CD4-positive, alpha-beta T cell (primary cell): ENCODE measurements around the gene WASF1. TPM values are rescaled to one million over a fixed set of nuclear protein-coding genes. Genes with fewer than 3 reads are reported as not detected.

Experiments
- ATAC-seq: fragments of 200-7000 bp; cut with Tn5 transposase; one replicate; pipeline ENCODE4 v1.10.0; 2022; ENCODE audit warnings: mild to moderate bottlenecking; ENCODE audit not compliant: poor library complexity
- CTCF ChIA-PET: fragments of 350-600 bp; sonication (Branson Sonifier 250); formaldehyde crosslinking; loops from one replicate; lab custom pipeline; 2021; ENCODE audit warnings: antibody characterized with exemption, inconsistent platforms; lab: Charles Lee
- POLR2A ChIA-PET: fragments of 350-600 bp; sonication (Branson Sonifier 250); formaldehyde crosslinking; loops from one replicate; lab custom pipeline; 2021; ENCODE audit warnings: antibody characterized with exemption, inconsistent platforms; lab: Charles Lee
- DNase-seq, 14 experiments: peaks; one replicate each; pipeline ENCODE4 v3.0.0-alpha.2; 2013 to 2020; ENCODE audit warnings: mixed read lengths in 2 of 14
- H3K27ac ChIP-seq, 2 donors: one replicate each; pipeline versions ENCODE4 v1.5.1 to v1.7.0; 2013; ENCODE audit warnings: low read length in 2 of 2, low read depth in 1 of 2, mild to moderate bottlenecking in 1 of 2
- H3K27me3 ChIP-seq, 2 experiments: 1 replicate in 1 of 2; 2 replicates in 1 of 2; pipeline versions ENCODE4 v1.6.1 to v1.7.0; 2013; ENCODE audit warnings: low read length in 2 of 2, control low read depth in 1 of 2, mild to moderate bottlenecking in 1 of 2, moderate library complexity in 1 of 2; ENCODE audit not compliant: insufficient read depth in 2 of 2, control insufficient read depth in 1 of 2
- H3K36me3 ChIP-seq: one replicate; pipeline ENCODE4 v1.6.1; 2013; ENCODE audit warnings: low read length, control low read depth; ENCODE audit not compliant: insufficient read depth
- H3K4me1 ChIP-seq: one replicate; pipeline ENCODE4 v1.6.1; 2013; ENCODE audit warnings: low read length, control low read depth; ENCODE audit not compliant: insufficient read depth
- H3K4me3 ChIP-seq: one replicate; pipeline ENCODE4 v1.5.1; 2013; ENCODE audit warnings: mild to moderate bottlenecking, low read length, moderate library complexity
- H3K9me3 ChIP-seq, 2 experiments: 1 replicate in 1 of 2; 2 replicates in 1 of 2; pipeline versions ENCODE4 v1.6.1 to v1.7.0; 2013; ENCODE audit warnings: low read length in 2 of 2, mild to moderate bottlenecking in 2 of 2, control low read depth in 1 of 2, moderate library complexity in 1 of 2; ENCODE audit not compliant: control insufficient read depth in 1 of 2, insufficient read depth in 1 of 2
- H3K27ac Mint-ChIP-seq: one replicate; pipeline ENCODE4 v1.8.0; 2020; ENCODE audit warnings: mixed read lengths
- H3K27me3 Mint-ChIP-seq: one replicate; pipeline ENCODE4 v1.8.0; 2021; ENCODE audit warnings: mixed read lengths
- H3K36me3 Mint-ChIP-seq: one replicate; pipeline ENCODE4 v1.8.0; 2021; ENCODE audit warnings: low read depth, mixed read lengths
- H3K4me1 Mint-ChIP-seq: one replicate; pipeline ENCODE4 v1.8.0; 2021; ENCODE audit warnings: low read depth, mixed read lengths
- H3K4me3 Mint-ChIP-seq: one replicate; pipeline ENCODE4 v1.8.0; 2020; ENCODE audit warnings: mild to moderate bottlenecking, mixed read lengths
- H3K9me3 Mint-ChIP-seq: one replicate; pipeline ENCODE4 v1.8.0; 2020; ENCODE audit warnings: mixed read lengths
- intact Hi-C, 2 experiments: fragments of 100-400 bp; cut with DNase I in 1 of 2; cut with micrococcal nuclease in 1 of 2; formaldehyde crosslinking; loops; one replicate each; pipeline versions ENCODE4 v1.15.1 to v1.9.0; 2023 to 2025; cut with DNase I, micrococcal nuclease
- total RNA-seq, 174 experiments: library from RNA in 2 of 174; stranded (reverse) in 2 of 174; gene quantifications; one replicate each; pipeline ENCODE4 v1.2.3 and lab custom pipeline; 2021 to 2026
- TF ChIP-seq, protein P1 (sequence below): fragments of 200-600 bp; IDR thresholded peaks from one replicate; pipeline ENCODE4 v1.8.0; 2022; ENCODE audit warnings: antibody characterized with exemption, mild to moderate bottlenecking

The WASF1 gene
- total RNA-seq, 2 experiments from 2014 or later: 0.19 to 0.22 TPM

DNA sequence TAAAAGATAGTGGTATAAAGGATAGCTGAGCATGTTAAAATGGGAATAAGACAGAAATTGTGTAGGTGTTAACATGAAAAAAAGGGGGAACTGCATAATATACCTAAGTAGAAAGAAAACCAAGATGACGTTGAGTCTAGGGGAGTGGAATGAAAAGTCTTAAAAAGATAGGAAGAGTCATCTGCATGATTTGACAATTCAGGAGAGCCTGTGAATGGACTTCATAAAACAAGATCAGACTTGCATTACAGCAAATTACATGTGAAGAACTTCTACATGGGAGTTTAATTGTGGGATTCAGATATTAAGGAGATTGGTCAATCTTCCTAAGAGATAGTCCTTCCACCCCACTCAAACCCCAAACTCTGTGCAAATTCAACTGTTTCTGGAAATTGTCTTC is 85.5 kb downstream of the WASF1 start:
- H3K27me3 ChIP-seq: no peaks in the 10 kb centered on the region
- Mint-ChIP-seq H3K27ac (no peak overlapping the region), H3K4me1 (no peaks in the 10 kb centered on the region), H3K9me3 (no peaks in the 10 kb centered on the region), H3K27me3 (no peaks in the 10 kb centered on the region), H3K4me3 (no peak overlapping the region), H3K36me3 (no peaks in the 10 kb centered on the region)
- TF ChIP-seq, protein P1, sequence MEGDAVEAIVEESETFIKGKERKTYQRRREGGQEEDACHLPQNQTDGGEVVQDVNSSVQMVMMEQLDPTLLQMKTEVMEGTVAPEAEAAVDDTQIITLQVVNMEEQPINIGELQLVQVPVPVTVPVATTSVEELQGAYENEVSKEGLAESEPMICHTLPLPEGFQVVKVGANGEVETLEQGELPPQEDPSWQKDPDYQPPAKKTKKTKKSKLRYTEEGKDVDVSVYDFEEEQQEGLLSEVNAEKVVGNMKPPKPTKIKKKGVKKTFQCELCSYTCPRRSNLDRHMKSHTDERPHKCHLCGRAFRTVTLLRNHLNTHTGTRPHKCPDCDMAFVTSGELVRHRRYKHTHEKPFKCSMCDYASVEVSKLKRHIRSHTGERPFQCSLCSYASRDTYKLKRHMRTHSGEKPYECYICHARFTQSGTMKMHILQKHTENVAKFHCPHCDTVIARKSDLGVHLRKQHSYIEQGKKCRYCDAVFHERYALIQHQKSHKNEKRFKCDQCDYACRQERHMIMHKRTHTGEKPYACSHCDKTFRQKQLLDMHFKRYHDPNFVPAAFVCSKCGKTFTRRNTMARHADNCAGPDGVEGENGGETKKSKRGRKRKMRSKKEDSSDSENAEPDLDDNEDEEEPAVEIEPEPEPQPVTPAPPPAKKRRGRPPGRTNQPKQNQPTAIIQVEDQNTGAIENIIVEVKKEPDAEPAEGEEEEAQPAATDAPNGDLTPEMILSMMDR: no peak
- no peak for ATAC-seq
- no peak overlapping the region for H3K4me3 ChIP-seq
- no peaks in the 10 kb centered on the region for H3K36me3 ChIP-seq
- intact Hi-C loops: no loop called here
- POLR2A ChIA-PET: no interaction called here
- DNase-seq: no peak
- CTCF ChIA-PET: no interaction called here
- H3K9me3 ChIP-seq: no peaks in the 10 kb centered on the region
- H3K27ac ChIP-seq: no peak overlapping the region
- H3K4me1 ChIP-seq: no peaks in the 10 kb centered on the region

DNA sequence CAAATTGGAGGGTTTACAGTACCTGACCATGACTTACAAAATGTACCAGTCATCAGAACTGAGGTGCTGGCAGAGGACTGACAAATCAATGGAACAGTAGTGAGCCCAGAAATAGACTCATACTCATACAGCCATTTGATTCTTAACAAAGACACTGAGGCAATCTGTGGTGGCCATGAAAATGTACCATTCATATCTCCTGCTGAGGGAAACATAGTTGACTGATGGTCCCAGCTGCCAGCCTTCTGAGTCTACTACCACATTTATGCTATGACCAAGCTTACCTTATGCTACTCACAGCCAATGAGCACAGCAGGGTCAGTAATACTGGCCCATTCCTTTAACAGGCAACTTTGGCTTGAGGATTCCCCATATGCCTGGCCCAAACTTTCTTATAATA is 88.6 kb downstream of the WASF1 start:
- CTCF ChIA-PET: no interaction called here
- Histone ChIP-seq H3K36me3 (no peaks in the 10 kb centered on the region), H3K4me3 (no peak overlapping the region), H3K4me1 (no peaks in the 10 kb centered on the region), H3K27ac (no peak overlapping the region), H3K9me3 (no peaks in the 10 kb centered on the region), H3K27me3 (no peaks in the 10 kb centered on the region)
- Mint-ChIP-seq H3K9me3 (no peaks in the 10 kb centered on the region), H3K4me1 (no peaks in the 10 kb centered on the region), H3K36me3 (no peaks in the 10 kb centered on the region), H3K27ac (no peak overlapping the region), H3K4me3 (no peak overlapping the region), H3K27me3 (peaks cover 5% of the 10 kb centered on the region)
- TF ChIP-seq, protein P1: no peak
- intact Hi-C loops: no loop called here
- ATAC-seq (no peak), DNase-seq (no peak)
- POLR2A ChIA-PET: no interaction called here

DNA sequence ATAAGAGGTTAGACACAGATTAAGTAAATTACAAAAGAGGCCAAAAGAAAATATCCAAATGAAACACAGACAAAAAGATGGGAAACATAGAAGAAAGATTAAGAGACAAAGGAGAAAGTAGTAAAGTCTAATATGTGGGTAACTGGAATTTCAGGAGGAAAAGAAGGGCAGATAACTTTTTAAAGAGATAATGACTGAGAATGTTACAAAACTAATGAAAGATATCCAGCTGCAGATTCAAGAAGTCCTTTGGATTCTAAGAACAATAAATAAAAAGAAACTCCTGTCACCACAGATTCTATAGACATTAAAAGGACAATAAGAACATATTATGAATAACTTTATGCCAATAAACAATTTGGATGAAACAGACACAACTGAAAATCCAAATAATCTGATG is 90.1 kb downstream of the WASF1 start:
- Histone ChIP-seq H3K4me3 (no peak overlapping the region), H3K4me1 (no peaks in the 10 kb centered on the region), H3K27me3 (no peaks in the 10 kb centered on the region), H3K36me3 (no peaks in the 10 kb centered on the region), H3K27ac (no peak overlapping the region), H3K9me3 (no peaks in the 10 kb centered on the region)
- no peaks in the 10 kb centered on the region for H3K9me3 Mint-ChIP-seq
- H3K27ac Mint-ChIP-seq: no peak overlapping the region
- ChIA-PET CTCF (no interaction called here), POLR2A (no interaction called here)
- peaks cover 12% of the 10 kb centered on the region for H3K27me3 Mint-ChIP-seq
- H3K4me3 Mint-ChIP-seq: no peak overlapping the region
- H3K4me1 Mint-ChIP-seq: no peaks in the 10 kb centered on the region
- TF ChIP-seq, protein P1: no peak
- intact Hi-C loops: no loop called here
- DNase-seq: no peak
- H3K36me3 Mint-ChIP-seq: no peaks in the 10 kb centered on the region
- ATAC-seq: no peak
